ENCODE data around the gene SMS.
"Not testable (repeated sequence)": the region's sequence is repeated elsewhere in the genome, so short reads cannot be mapped to it uniquely, and the experiment has no call there.

The SMS gene

DNA sequence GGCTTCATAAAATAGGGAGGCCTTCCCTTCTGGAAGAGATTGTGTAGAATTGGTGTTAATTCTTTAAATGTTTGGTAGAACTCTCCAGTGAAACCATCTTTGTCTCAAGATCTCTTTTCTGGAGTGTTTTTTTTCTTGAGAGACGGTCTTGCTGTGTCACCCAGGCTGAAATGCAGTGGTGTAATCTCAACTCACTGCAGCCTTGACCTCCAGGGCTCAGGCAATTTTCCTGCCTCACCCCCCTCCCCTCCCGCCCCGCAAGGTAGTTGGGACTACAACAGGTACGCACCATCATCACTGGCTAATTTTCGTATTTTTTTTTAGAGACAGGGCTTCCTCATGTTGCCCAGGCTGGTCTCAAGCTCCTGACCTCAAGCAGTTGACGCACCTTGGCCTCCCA is 12.1 kb downstream of the SMS start:
- no peak for DNase-seq

DNA sequence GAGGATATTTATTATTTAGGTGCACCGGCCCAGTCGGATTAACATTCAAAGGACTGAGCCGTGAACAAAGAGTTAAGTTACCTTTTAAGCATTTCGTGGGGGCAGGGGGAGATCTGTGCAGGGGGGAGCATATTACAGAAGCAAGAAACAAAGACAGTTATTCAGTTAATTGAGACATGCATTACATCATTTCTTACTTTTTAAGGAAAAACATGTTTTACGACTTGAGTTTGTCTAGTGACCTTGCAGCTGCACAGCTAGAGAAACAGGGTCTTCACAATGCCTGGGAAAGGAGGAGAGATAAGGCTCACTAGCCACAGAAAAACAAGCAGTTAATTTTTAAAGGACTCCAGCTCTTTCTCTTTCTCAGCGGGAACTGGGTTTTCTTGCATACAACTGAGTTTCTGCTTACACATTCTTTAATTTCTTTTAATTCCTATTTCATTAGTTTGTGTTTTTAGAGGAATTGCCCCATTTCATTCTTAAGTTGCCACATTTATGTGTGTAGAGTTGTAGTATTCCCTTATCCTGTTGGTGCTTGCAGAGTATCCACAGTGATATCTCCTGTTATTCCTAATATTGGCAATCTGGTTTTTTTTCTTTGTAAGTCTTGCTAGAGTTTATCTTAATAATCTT is 12.8 kb downstream of the SMS start:
- not testable (repeated sequence) for DNase-seq

DNA sequence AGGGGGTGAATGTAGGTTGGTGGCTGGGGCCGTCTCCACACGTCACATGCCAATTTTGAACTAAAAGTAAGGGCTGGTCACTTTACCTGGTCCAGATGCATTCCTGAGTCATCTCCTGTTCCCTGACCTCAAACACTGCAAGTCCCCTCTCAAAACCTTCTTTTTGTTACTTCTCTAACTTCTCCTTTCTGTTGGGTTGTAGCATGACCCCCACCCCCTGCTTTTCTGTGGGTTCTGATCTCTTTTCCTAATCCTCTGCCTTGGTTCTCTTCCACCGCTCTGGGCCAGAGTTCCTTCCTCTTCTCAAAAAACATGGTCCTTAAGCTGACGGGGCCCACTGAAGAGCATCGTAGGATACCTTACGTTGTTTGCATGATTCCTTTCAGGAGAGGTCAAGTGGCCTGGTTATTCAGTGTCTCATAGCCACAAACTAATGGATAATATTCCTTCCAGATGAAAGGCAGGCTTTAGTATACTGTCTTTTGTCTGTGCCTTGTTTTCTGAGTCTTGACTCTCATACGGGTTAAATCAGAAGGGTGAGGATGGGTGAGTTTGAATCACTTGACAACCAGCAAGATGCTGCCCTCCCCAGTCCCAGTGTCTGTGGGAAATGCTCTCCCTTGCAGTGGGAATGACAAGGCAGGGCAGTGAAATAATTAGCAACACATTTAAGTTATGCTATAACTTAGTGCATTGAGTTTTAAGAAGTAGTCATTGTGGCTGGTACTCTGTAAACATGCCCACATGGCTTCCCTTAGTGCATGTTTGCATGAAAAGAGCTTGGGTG is 15.1 kb downstream of the SMS start:
- no peak for DNase-seq

DNA sequence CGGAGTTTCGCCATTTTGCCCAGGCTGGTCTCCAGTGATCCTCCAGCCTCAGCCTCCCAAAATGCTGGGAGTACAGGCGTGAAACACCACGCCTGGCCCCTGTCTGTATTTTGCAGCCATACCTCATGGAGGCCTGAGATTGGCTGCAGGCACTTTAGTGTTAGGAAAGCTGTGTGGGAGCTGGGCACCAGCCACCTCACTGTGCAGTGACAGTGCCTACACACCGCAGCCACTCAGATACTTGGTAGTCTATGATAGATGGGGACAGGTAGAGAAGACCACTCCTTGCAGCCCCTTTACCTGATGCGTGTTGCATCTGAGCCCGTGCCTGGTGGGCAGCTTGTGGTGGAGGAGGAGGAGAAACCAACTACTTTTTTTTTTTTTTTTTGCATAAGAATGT is 16.3 kb downstream of the SMS start:
- DNase-seq = no peak

DNA sequence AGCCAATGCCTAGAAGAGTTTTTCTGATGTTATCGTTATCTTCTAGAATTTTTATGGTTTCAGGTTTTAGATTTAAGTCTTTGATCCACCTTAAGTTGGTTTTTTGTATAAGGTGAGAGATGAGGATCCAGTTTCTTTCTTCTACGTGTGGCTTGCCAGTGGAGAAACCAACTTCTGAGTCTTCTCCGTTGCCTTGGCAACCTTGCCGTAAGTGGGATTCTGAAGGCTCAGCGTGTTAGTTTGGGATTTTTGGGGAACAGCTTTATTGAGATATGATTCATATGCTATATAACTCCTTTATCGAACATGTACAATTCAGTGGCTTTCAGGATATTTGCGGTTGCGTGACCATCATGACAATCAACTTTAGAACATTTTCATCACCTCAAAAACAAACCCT is 17.7 kb downstream of the SMS start:
- no peak for DNase-seq

DNA sequence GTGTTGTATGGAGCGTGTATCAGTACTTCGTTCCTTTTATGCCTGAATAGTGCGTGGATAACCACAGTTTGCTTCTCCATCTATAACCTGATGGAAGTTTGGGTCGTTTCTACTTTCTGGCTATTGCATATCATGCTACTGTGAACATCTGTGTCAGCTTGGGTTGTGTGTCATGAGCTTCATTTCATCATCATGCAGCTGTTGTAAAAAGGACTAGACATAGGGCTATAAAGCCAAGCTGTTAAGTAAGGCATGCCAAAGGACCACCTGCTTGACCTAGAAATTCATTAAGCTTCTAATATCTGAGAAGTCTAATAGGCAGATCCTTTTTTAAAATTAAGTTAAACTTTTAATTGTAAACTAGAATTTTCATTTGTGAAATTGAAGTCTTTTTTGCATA is 18.4 kb downstream of the SMS start:
- DNase-seq = no peak

DNA sequence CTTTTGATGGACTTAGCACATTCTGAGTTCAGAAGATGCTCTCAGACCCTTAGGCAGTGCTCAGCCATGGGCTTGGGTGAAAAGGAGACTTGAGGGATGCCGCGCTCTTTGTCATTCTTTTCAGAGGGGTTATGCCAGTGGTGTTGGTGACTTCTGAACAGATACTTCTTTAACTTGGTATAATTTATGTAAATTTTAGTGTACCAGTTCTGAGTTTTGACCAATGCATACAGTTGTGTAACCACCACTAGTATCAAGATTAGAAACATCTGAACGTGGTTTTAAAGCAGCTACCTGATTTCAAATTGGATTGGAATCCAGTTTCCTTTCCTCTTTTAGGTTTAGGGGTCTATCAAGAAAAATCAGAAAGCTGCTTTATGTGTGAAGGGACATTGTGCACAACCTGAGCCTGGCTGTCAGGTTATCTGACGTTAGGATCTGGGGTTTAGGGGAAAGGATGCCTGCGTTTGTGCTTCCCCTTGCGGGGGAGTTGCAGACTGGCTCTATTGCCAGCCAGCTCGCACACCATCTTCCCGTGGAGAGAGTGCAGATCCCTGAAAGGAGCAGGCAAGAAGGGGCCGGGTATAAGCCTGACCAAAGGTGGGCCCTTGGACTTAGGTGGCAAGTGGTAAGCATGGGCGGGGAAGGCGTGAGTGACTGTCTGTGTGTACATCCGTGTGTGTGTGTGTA is 19.0 kb downstream of the SMS start:
- no peak for DNase-seq

DNA sequence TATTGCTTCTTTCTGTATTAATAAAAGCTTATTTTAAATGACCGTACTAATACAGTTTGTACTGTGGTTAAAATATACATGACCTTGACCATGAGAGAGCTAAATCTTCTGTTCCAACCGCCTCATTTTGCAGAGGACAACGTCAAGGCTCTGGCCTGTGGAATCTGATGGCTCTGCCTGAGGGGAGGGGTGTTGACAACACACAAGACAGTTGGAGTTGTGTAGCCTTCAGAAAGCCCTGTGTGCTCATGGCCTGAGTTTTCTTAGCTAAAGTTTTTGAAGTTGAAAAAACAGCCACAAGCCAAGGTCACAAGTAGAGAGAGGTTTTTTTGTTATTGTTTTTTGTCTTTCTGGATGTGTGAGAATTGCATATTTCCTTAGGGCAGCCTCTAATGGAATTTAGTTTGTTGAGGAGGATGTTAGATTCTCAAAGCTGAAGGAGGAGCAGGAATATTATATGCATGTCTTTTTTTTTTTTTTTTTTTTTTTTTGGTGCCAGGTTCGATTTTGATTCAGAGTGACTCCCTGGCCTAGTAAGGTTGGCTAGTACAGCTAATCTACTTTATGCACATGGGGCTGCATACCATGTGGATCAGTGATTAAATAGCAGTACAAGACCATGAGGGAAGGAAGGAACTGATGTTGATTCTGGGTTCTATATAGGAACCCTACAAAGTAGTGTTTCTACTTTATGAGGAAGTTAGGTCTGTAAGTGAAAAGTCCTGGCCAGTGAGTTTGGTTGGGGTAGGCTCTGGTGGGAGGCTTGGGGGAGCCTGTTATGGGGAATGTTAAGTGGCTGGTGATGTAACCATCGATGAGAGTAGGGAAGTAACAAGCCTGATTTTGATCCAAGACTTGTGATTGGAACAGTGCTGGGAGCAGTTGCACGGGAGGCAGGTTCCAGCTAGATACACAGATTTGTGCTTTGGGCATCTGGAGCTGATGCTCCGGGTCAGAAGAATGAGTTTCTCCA is 20.3 kb downstream of the SMS start:
- DNase-seq = no peak

DNA sequence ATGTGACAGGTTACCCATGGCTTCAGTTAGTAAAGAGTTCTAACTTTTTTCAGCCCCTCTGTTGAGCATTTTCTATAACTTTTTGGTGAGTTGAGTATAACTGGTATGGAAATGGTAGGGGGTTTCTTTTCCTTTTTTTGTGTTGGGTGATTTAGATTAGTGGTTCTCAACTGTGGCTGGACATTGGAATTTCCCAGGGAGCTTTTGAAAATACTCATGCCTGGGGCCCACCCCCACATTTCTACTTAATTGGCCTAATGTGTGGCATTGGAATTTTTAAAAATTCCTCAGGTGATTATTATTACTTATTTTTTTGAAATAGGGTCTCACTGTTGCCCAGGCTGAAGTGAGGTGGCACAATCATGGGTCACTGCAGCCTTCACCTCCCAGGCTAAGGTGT is 21.9 kb downstream of the SMS start:
- no peak for DNase-seq

DNA sequence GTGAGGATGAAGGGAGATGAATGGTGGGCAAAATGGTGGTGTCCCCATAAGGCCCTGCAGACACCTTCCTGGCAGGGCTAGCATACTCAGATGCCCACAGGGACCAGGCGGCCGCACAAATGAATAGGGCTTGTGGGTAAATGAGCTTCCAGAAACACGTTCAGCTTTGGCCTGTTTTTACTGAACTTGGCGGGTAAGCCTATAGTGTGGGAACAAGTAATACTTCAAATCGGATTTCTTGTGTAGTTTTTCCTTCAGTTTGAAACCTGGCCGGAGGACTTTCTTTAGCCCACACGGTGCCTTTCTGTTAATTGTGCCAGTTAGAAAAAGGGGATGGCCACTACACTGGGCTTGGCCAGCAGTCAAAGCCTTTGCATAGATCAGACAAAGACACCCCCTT is 22.8 kb downstream of the SMS start:
- DNase-seq = no peak

DNA sequence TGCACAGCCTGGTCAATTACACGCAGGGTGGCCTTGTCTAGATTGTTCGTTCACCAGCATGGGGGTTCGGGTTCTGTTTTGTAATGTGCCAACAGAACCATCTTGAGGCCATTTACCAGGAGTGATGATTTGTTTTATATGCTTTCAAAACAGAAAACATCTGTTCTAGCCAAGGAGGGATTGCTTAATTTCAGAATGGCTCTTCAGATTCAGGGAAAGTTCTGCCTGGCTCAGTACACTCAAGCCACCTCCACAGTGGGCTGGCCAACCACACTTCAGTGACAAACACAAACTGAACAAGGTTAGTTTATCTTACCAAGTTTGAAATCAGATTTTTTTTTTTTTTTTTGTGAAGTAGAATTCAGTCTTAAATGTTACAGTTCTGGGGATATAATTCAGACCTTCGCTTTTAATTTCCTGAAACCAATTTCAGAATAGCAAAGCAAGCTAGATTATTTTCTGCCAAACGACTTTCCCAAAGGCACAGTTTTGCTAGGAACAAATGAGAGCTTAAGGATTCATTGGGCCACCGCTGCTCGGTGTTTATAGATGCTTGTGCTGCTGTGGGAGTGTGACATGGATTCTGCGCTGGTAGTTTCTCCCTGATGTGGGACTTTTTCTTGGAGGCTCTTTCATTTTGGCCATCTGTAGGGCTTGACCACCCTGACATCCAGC is 23.4 kb downstream of the SMS start:
- DNase-seq = no peak

DNA sequence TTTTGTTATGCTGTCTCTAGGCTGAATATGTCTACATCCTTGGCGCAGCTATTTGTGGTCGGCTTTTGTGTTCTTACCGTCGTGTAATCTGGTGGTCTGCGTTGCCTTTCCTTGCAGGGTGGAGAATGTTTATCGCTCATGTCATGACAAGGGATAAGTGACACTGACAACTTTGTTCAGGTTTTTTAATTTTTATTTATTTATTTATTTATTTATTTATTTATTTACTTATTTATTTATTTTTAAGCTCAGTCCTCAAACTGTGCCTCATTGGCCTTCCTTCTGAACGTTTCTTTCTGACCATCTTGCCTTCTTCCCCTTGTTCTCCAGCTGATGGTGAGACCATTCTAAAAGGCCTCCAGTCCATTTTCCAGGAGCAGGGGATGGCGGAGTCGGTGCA is 26.4 kb downstream of the SMS start:
- DNase-seq = no peak

DNA sequence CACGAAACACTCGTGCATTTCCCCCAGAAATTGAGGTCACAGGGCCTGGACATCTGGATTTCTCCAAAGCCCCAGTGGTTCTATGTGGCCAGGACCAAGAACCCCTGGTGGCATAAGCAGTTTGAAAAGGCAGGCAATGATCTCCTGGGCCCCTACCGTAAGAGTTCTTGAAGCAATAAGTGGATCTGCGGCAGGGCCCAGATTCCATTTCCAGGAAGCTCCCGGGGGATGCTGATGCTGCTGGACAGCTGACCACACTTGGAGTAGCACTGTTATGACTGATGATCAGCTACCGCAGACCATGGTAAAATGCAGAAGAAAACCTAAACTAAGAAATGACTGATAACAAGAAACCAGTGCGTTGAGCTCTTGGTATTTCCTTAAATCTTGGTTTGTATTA is 27.8 kb downstream of the SMS start:
- DNase-seq = no peak

DNA sequence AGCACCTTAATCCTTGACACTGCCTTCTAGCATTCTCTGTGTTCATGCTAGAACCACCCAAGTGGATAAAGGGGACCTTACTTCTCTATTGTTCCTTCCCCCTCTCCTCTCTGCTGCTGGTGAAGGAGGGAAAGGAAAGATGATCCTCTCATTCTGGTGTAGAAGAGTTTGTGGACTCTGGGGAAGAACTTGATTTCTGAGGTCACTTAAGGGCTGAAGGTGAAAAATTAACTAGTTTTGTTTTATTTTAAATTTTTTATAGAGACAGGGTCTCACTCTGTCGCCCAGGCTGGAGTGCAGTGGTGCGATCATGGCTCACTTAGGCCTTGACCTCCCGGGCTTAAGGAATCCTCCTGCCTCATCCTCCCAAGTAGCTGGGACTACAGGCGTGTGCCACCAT is 29.8 kb downstream of the SMS start:
- DNase-seq = no peak

DNA sequence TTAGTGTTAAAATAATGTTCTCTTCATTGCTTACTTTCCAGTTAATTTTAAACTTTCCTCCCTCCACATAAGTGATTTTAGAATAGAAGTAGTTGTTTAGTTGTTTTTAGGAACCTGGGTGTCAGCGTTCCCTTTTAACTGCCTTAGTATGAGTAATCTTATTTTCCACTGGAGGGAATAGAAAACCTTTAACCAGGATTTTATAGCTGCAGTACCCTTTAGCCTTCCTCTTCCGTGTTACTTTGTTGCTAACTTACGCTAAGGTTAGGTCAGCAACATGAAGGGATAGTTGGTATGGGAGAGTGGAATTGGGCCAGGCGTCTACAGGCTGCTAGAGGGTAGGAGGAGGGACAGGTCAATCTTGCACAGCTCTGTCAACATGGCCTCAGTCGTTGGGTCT is 31.5 kb downstream of the SMS start:
- DNase-seq = no peak

DNA sequence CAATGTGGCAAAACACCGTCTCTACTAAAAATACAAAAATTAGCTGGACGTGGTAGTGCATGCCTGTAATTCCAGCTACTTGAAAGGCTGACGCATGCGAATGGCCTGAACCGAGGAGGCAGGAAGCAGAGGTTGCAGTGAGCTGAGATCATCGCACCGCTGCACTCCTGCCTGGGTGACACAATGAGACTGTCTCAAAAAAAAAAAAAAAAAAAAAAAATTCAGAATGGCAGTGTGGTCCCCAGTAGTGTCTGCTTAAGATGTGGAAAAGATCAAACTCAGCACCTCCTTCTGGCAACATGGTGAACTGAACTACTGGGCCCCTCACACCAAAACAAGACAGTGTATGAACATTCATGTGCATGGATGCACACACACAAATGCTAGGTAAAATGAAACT is 32.2 kb downstream of the SMS start:
- DNase-seq = peak; percentile 18 to 72 (median 28)

DNA sequence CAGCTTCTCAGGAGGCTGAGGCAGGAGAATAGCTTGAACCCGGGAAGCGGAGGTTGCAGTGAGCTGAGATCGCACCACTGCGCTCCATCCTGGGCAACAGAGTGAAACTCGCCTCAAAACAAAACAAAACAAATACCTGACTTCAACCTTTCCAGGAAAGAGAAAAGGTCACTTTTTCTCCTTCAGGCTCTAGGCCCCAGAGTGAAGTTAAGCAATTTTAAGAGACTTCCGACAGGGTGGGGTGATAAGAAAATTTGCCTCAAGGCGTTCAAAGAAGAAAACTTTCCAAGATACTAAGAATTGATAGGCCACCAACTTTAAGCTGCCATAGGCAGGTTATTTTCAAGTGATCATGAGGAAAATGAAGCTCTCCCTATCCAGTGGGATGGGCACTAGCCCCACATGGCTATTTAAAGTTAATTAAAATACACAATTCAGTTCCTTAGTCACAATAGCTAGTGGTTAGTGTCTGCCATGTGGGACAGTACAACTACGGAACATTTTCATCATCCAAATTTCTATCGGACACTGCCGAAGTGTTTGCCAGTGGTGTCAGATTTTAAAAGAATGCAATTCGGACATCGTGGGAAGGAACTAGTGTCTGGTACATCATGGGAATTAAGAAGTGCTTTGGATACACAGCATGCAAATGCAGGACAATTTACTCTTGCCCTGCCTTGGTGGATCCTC is 33.0 kb downstream of the SMS start:
- peak in 1 of 5 donors; percentile 9 for DNase-seq

DNA sequence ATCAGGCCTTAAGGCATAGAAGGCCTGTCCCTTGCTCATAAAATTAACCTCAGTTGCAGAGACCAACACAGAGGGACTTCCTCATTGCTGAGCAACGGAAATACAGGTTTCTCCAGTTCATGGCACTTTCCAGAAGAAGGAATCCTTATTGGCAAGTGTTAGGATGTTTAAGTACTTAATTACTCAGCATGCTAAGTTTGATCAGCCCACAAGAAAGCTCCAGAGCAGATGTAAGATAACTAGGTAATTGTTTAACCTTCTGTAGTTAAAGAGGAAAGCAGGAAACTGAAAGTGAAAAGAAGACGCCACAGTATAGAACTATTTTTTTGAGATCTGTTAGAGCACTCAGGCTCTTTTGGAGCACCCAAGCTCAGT is 33.5 kb downstream of the SMS start:
- DNase-seq = peak in 1 of 5 donors; percentile 46

DNA sequence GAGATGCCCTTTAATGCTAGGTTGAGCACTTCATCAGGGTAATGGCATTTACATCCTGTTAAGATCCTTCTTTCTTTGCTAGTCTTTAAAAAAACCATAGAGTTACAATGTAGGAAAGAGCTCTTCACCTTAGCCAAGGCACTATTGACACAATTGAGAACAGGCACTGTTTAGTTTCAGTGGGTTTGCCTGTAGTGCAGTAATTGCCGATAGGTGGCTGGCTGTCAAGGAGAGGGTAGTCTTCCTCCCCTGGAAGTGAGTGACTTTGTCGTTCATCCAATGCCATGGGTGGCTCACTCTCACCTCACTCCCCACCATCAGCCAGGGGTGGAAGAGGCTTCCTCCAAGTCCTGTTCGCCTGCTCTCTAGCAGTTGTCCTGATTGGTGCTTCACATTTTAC is 34.7 kb downstream of the SMS start:
- DNase-seq = no peak

DNA sequence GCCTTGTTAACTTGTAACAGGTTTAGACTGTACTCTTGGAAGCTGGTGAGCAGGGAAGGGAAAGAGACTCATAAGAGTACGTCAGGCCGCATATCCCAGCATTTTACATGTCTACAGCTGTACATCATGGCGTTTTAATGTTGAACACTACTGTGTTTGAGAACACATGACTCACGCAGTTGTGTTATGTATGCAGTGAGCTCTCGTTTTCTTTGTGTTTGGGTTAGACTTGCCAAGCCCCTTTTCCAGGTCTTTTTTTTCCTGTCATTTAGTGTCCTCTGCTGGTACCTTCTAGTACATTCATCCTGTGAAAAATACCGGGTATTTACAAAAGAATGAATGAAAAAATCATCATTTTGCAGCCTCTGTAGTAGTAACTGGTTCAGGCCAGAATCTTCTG is 35.3 kb downstream of the SMS start:
- no peak for DNase-seq

DNA sequence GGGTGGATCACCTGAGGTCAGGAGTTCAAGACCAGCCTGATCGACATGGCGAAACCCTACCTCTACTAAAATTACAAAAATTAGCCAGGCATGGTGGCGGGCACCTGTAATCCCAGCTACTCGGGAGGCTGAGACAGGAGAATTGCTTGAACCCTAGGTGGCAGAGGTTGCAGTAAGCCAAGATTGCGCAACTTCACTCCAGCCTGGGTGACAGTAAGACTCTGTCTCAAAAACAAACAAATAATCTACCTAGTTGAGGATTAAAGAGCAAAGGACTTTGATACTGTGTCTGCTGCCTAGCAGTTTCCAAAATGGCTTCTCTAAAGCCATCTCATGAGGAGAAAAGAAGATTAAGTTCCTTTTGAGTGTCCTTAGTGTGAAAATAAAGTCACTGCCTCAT is 37.8 kb downstream of the SMS start:
- no peak for DNase-seq

DNA sequence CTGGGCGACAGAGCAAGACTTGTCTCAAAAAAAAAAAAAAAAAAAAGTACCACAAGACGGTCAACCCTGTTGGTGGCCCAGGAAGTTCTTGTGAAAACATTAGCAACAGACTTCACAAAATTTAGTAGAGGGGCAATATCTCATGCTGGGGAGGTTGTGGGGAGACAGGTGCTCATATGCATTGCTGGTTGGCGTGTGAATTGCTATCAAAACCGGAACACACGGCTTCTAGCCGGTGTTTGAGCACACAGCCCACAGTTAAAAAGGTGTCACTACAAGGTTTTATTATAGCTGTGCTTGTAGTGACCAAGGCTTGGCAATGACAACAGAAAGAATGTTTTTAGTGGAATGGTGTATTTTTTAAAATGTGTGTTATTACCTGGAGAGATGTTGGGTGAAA is 41.8 kb downstream of the SMS start:
- DNase-seq = no peak

Data from T-helper 1 cell (primary cell).